Activated T-helper 1 cell treated with anti-CD3 and anti-CD28 coated beads, Interleukin-12 subunit alpha, Interleukin-12 subunit beta, Interleukin-2, Interleukin-4 antibody, amounts not matched to agents 30 ng/mL and 10 ng/mL and 1 ng/mL, durations not matched to agents 14 hours and 24 hours and 36 hours (primary cell): Measurements from ENCODE around the gene NRXN3. TPM values are rescaled to one million over a fixed set of nuclear protein-coding genes. Genes with fewer than 3 reads are reported as not detected.

Experiments
- DNase-seq: peaks from one replicate; pipeline ENCODE4 v3.0.0; 2021; ENCODE audit warnings: low spot score
- H3K27ac Mint-ChIP-seq: one replicate; pipeline ENCODE4 v1.8.0; 2021; ENCODE audit warnings: mild to moderate bottlenecking, mixed read lengths
- H3K27me3 Mint-ChIP-seq: one replicate; pipeline ENCODE4 v1.8.0; 2022; ENCODE audit warnings: mild to moderate bottlenecking, moderate library complexity, mixed read lengths; ENCODE audit not compliant: insufficient read depth
- H3K36me3 Mint-ChIP-seq: one replicate; pipeline ENCODE4 v1.8.0; 2021; ENCODE audit warnings: low read depth, mixed read lengths
- H3K4me1 Mint-ChIP-seq: one replicate; pipeline ENCODE4 v1.8.0; 2021; ENCODE audit warnings: low read depth, mixed read lengths
- H3K4me3 Mint-ChIP-seq: one replicate; pipeline ENCODE4 v1.8.0; 2021; ENCODE audit warnings: mild to moderate bottlenecking, moderate library complexity, mixed read lengths
- H3K9me3 Mint-ChIP-seq: one replicate; pipeline ENCODE4 v1.8.0; 2021; ENCODE audit warnings: mixed read lengths
- intact Hi-C: fragments of 100-400 bp; cut with micrococcal nuclease; formaldehyde crosslinking; loops from one replicate; pipeline ENCODE4 v1.15.1; 2024
- total RNA-seq: library from RNA; stranded (reverse); gene quantifications from 2 replicates; pipeline ENCODE4 v1.2.3, GENCODE V29; 2022

The NRXN3 gene
- total RNA-seq, 1 donor from 2014 or later = not detected

DNA sequence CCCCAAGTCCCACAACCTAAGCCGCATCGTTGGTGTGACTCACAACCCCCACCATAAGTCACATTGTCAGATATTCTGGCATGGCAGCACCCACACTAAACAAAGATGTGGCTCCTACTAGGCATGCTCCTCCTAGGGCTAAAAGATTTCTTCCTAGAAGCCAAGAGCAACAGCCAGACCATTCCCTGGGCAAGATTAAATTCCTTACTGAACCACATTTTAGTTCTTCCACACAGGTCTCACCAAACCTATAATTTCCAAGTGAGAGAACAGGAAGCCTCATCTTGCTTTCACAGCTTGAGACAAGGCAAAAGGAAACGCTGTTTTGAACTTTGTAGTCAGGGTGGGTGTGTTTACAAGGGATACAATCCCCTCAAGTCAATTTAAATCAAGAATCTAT lies 1408.3 kb downstream of the NRXN3 start:
- no peak overlapping the region for H3K27ac Mint-ChIP-seq
- no peaks in the 10 kb centered on the region for H3K27me3 Mint-ChIP-seq
- no peaks in the 10 kb centered on the region for H3K4me1 Mint-ChIP-seq
- no peaks in the 10 kb centered on the region for H3K36me3 Mint-ChIP-seq
- H3K9me3 Mint-ChIP-seq = no peaks in the 10 kb centered on the region
- no peak overlapping the region for H3K4me3 Mint-ChIP-seq
- intact Hi-C loops = no loop called here
- no peak for DNase-seq

DNA sequence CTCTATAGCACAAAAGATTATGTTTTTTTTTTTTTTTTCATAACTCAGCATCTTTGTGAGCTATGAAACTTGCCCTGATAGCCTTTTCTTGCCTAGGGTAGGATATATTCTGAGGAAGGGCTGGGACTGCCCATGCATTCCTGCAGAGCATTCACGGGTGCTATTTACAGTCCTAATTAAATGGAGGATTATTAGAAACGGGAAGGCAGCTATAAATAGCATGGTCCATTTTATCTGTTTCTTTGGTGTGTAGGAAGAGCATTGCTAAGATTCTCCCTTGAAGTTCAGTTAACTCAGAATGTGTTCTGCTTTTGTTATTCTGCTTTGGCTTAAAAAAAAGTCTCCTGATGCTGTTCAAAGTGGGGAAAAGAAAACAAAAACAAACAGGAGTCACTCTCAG lies 1410.2 kb downstream of the NRXN3 start:
- Mint-ChIP-seq H3K27ac (no peak overlapping the region), H3K9me3 (no peaks in the 10 kb centered on the region), H3K4me3 (no peak overlapping the region), H3K36me3 (no peaks in the 10 kb centered on the region), H3K4me1 (no peaks in the 10 kb centered on the region), H3K27me3 (no peaks in the 10 kb centered on the region)
- no peak for DNase-seq
- intact Hi-C loops = no loop called here

DNA sequence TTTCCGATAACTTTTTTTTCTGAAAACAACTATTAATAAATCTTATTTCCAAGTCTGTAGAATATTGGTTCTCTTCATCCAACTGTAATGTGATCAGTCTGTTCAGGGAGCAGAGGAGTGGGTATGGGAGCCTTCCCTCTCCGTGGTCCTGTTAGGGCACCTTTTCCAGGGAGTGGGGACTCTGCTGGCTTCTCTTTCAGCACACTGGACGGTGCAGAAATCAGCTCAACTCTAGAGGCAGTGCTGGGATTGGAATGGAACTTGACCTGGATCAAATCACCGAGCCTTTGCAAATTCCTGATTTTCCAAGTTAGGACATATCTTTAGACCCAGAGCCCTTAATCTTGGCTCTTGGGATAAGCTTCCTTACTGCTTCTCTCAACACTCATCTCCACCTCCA lies 1410.7 kb downstream of the NRXN3 start:
- H3K27ac Mint-ChIP-seq = no peak overlapping the region
- no peaks in the 10 kb centered on the region for H3K9me3 Mint-ChIP-seq
- H3K4me1 Mint-ChIP-seq = no peaks in the 10 kb centered on the region
- no peak for DNase-seq
- intact Hi-C loops = no loop called here
- no peaks in the 10 kb centered on the region for H3K27me3 Mint-ChIP-seq
- H3K36me3 Mint-ChIP-seq = no peaks in the 10 kb centered on the region
- no peak overlapping the region for H3K4me3 Mint-ChIP-seq

DNA sequence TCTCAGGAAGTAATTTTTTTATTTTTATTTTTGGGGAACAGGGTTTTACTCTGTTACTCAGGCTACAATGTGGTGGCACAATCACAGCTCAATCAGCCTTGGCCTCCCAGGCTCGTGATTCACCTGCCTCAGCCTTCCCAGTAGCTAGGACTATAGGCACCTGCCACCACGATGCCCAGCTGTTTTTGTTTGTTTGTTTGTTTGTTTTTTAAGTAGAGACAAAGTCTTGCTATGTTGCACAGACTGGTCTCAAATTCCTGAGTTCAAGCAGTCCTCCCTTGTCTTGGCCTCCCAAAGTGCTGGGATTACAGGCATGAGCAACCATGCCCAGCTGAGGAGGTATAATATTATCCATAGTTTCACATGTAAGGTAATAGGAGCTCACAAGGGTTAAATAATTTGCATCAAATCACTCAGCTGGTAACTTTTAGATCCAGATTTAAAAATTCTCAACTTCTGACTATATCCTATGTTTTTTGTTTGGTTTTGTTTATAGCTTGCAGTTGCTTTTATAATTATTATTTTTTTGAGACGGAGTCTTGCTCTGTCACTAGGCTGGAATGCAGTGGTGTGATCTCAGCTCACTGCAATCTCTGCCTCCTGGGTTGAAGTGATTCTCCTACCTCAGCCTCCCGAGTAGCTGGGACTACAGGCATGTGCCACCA lies 1411.9 kb downstream of the NRXN3 start:
- Mint-ChIP-seq H3K4me3 (no peak overlapping the region), H3K4me1 (no peaks in the 10 kb centered on the region), H3K27me3 (no peaks in the 10 kb centered on the region), H3K9me3 (no peaks in the 10 kb centered on the region), H3K36me3 (no peaks in the 10 kb centered on the region), H3K27ac (no peak overlapping the region)
- intact Hi-C loops = no loop called here
- no peak for DNase-seq

DNA sequence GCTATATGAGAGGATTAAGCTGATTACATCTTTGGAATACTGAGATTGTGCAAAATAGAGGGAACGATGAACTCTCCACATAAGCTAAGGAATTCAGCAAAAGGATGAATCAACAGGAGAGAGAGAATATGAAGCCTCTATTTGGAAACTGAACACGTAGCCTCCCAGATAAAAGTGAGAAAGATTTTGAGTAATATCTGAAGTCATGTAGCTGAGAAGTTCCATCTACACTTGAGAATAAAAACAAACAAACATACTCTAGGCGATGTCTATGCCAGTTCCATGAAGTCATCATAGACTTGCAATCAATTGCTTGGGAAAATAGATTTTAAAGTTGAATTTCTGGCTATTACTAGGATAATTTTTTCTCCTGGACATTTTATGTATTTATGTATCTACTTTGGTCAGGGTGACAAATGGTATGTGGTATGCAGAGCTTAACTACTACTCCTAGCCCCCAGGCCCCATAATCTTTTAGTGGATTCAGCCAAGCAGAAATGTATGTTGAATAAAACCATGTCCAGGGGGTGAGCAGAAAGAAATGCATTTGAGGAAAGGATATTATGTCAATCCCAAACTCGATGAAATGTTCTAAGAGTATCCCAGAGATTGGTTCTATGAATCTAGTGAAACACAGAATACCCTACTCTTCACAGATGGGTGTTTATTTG lies 1413.7 kb downstream of the NRXN3 start:
- no peaks in the 10 kb centered on the region for H3K27me3 Mint-ChIP-seq
- H3K27ac Mint-ChIP-seq = no peak overlapping the region
- intact Hi-C loops = no loop called here
- no peak for DNase-seq
- H3K36me3 Mint-ChIP-seq = no peaks in the 10 kb centered on the region
- no peaks in the 10 kb centered on the region for H3K9me3 Mint-ChIP-seq
- H3K4me3 Mint-ChIP-seq = no peak overlapping the region
- H3K4me1 Mint-ChIP-seq = no peaks in the 10 kb centered on the region

DNA sequence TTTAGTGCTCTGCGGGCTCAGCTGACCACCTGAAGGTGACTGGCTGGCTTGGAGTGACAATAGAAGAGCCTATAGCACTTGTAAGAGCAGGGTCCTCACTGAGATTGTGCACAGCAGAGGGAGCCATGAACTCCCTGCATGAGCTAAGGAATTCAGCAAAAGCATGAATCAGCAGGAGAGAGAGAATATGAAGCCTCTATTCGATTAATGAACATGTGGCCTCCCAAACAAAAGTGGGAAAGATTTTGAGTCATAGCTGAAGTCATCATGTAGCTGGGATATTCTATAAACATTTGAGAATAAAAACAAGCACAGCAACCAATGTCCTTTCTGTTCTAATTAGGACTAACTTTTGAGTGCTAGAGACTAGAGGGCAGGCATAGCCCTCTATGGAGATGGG lies 1414.5 kb downstream of the NRXN3 start:
- H3K4me1 Mint-ChIP-seq = no peaks in the 10 kb centered on the region
- H3K27ac Mint-ChIP-seq = no peak overlapping the region
- H3K9me3 Mint-ChIP-seq = no peaks in the 10 kb centered on the region
- no peaks in the 10 kb centered on the region for H3K27me3 Mint-ChIP-seq
- no peak overlapping the region for H3K4me3 Mint-ChIP-seq
- no peak for DNase-seq
- intact Hi-C loops = no loop called here
- H3K36me3 Mint-ChIP-seq = no peaks in the 10 kb centered on the region

DNA sequence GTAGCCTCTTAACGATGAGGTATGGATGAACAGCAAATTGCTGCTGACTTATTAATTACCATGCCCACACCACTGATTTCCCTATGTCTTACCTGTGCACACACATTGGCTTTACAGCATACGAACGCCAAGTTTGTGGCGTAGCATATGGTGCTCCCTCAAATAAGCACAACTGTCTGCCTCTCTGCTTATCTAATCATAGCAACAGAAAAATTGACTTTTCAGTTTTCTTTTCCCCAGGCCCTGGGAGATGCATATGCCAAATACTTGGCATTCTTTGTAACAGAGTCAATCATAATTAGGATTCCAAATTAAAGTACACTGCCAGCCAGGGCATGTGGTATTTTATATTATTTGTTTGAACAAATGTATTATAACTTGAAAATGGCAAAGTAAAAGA lies 1415.7 kb downstream of the NRXN3 start:
- Mint-ChIP-seq H3K36me3 (no peaks in the 10 kb centered on the region), H3K4me1 (no peaks in the 10 kb centered on the region), H3K27me3 (no peaks in the 10 kb centered on the region), H3K4me3 (no peak overlapping the region), H3K27ac (no peak overlapping the region), H3K9me3 (no peaks in the 10 kb centered on the region)
- no peak for DNase-seq
- intact Hi-C loops = no loop called here

DNA sequence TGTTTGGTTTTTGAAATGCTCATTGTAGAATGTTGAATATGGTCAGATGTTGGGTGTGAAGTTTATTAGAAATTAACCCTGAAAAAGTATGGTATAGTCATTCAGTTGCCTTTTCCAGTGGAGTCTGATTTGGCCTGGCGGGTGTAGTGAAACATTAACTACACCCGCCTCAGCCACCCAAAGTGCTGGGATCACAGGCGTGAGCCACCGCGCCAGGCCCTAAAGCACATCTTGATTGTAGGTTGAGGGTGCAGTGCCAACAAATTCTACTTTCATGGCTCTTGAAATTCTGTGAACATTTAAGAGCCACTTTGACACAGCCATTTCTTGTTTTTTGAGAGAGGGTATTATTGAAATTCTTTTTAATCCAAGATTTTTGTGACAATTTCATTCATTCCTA lies 1416.2 kb downstream of the NRXN3 start:
- H3K4me3 Mint-ChIP-seq = no peak overlapping the region
- H3K9me3 Mint-ChIP-seq = no peaks in the 10 kb centered on the region
- DNase-seq = no peak
- H3K36me3 Mint-ChIP-seq = no peaks in the 10 kb centered on the region
- no peak overlapping the region for H3K27ac Mint-ChIP-seq
- H3K4me1 Mint-ChIP-seq = no peaks in the 10 kb centered on the region
- intact Hi-C loops = no loop called here
- no peaks in the 10 kb centered on the region for H3K27me3 Mint-ChIP-seq

DNA sequence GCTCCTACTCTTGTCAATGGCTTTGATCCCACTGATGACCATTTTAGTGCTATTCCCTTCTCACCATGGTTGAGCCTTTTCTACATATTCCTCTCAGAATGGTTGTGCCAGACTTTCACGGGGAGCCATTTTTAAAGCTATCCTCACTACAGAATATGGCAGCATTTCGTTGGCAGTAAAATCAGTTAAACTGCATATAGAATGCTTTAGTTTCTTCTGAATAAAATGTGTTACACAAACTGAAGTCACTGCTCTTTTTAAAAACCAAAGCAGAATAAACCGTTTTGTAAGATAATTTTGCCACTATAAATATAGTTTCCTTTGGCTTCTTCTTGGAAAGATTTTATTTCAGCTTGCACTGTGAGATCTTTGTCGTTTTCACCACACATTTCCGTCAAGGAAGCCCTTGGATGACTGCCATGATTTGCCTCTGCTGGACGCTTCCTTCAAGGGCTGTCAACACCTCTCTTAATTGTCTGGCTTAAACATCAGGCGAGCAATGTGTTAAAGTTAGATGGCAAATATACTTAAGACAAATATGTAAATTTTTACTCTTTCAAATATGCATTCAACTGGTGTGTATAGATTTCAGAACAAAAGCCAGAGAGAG lies 1416.9 kb downstream of the NRXN3 start:
- H3K9me3 Mint-ChIP-seq = no peaks in the 10 kb centered on the region
- intact Hi-C loops = no loop called here
- no peak overlapping the region for H3K4me3 Mint-ChIP-seq
- no peaks in the 10 kb centered on the region for H3K27me3 Mint-ChIP-seq
- no peak for DNase-seq
- H3K4me1 Mint-ChIP-seq = no peaks in the 10 kb centered on the region
- no peaks in the 10 kb centered on the region for H3K36me3 Mint-ChIP-seq
- H3K27ac Mint-ChIP-seq = no peak overlapping the region

DNA sequence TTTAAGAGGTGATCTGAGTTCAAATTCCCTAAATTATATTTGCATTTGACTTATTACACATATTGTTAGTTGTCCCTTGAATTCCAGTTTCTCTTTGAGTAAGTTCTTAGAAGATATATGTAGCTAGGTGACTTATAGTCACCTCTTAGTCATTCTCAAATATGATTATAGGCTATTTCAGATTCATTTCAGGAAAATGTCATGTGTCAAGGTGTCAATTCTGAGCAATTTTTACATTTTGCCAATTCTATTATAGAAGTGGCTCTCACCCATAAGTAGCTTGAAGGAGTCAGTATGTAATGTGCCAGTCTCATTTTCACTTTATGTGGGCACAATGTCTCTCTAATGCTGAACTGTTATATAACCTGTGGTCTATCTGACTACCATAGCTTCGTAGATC lies 1417.7 kb downstream of the NRXN3 start:
- Mint-ChIP-seq H3K27ac (no peak overlapping the region), H3K9me3 (no peaks in the 10 kb centered on the region), H3K4me1 (no peaks in the 10 kb centered on the region), H3K36me3 (no peaks in the 10 kb centered on the region), H3K4me3 (no peak overlapping the region), H3K27me3 (no peaks in the 10 kb centered on the region)
- no peak for DNase-seq
- intact Hi-C loops = no loop called here

DNA sequence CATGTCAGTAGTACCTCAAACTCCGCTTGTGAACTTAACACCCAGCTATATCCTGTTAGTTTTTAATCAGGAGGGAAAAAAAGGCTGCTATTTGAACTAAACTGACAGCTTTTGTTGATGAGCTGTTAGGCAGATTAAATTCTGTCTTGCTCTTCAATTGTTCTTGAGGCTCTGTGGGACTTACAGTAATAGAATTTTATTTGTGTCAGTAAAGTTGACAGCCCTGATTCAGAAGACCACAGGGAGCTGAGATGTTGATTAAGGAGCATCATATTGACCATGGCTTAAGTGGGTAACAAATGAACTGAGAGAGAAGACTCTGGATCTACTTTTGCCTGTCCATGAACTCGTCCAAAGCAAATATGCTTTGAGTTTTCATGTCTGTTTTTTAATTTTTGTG lies 1418.2 kb downstream of the NRXN3 start:
- Mint-ChIP-seq H3K4me1 (no peaks in the 10 kb centered on the region), H3K36me3 (no peaks in the 10 kb centered on the region), H3K9me3 (no peaks in the 10 kb centered on the region), H3K27me3 (no peaks in the 10 kb centered on the region), H3K4me3 (no peak overlapping the region), H3K27ac (no peak overlapping the region)
- intact Hi-C loops = no loop called here
- no peak for DNase-seq

DNA sequence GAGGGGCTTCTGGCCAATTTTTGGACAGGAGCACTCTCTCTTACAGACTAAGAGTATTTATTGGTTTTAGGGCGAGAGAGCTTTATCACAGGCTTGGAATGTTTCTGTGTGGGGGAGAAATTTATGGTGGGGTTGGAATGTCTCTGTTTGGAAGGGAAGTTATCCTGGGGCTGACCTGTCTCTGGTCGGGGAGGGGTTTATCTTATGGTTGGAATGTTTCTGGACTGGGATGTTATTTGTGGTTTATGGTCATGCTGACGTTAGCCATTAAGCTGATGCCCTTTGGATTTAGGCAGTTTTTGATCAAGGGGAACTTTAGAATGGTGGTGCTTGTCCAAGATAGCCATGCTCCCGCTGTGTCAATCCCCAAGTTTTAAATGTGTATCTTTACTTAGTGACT lies 1426.4 kb downstream of the NRXN3 start:
- intact Hi-C loops = no loop called here
- H3K27me3 Mint-ChIP-seq = no peaks in the 10 kb centered on the region
- H3K4me3 Mint-ChIP-seq = no peak overlapping the region
- DNase-seq = no peak
- no peaks in the 10 kb centered on the region for H3K9me3 Mint-ChIP-seq
- H3K4me1 Mint-ChIP-seq = no peaks in the 10 kb centered on the region
- no peaks in the 10 kb centered on the region for H3K36me3 Mint-ChIP-seq
- no peak overlapping the region for H3K27ac Mint-ChIP-seq

DNA sequence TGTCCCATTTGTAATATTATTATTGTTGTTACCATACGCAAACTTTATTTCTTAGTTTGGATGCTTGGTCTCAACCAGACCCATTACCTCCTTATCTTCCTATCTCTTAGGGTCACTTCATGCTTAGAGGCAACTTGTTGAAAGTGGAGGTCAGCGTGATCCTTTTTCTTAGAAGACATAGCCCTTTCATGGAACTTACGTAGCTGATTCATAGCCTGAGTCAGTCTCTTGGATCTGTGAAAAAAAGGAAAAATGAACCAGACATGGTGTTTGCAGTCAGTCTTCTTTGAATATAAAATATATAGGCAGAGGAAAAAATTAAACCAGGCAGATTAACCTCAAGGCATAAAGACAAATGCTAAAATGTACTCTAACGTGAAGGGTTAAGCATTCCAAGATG lies 1427.4 kb downstream of the NRXN3 start:
- Mint-ChIP-seq H3K27ac (no peak overlapping the region), H3K27me3 (no peaks in the 10 kb centered on the region), H3K4me1 (no peaks in the 10 kb centered on the region), H3K9me3 (no peaks in the 10 kb centered on the region), H3K4me3 (no peak overlapping the region), H3K36me3 (no peaks in the 10 kb centered on the region)
- intact Hi-C loops = no loop called here
- no peak for DNase-seq
